ENCODE measurements around the gene ACTL10. TPM values are rescaled to one million over a fixed set of nuclear protein-coding genes. Genes with fewer than 3 reads are reported as not detected.
A peak's percentile ranks its signal among the peaks of the same experiment; 100 is the strongest.

ACTL10 gene
- 1 to 10 TPM in 3 of 4 donors, under 1 TPM in 1; 0.89 to 5.4 (median 2.0) TPM for polyA plus RNA-seq
- long read RNA-seq, donor 1, partial matches to known transcripts: 0 of 2 reads
- long read RNA-seq, donor 1, other reads (novel, unspliced or antisense): 0 of 2 reads
- long read RNA-seq, donor 2: 0 reads
- long read RNA-seq, donor 3, partial matches to known transcripts: 0 of 3 reads
- long read RNA-seq, donor 3, other reads (novel, unspliced or antisense): 0 of 3 reads
- long read RNA-seq, donor 4: 0 reads
- long read RNA-seq, donor 5, partial matches to known transcripts: 0 of 2 reads
- long read RNA-seq, donor 5, other reads (novel, unspliced or antisense): 0 of 2 reads
- long read RNA-seq, donor 6, partial matches to known transcripts: 0 of 1 reads
- long read RNA-seq, donor 6, other reads (novel, unspliced or antisense): 0 of 1 reads
- long read RNA-seq, donor 7: 0 reads
- long read RNA-seq, donor 8: 0 reads
- long read RNA-seq, donor 9: 0 reads
- long read RNA-seq, donor 10, partial matches to known transcripts: 0 of 1 reads
- long read RNA-seq, donor 10, other reads (novel, unspliced or antisense): 0 of 1 reads

DNA sequence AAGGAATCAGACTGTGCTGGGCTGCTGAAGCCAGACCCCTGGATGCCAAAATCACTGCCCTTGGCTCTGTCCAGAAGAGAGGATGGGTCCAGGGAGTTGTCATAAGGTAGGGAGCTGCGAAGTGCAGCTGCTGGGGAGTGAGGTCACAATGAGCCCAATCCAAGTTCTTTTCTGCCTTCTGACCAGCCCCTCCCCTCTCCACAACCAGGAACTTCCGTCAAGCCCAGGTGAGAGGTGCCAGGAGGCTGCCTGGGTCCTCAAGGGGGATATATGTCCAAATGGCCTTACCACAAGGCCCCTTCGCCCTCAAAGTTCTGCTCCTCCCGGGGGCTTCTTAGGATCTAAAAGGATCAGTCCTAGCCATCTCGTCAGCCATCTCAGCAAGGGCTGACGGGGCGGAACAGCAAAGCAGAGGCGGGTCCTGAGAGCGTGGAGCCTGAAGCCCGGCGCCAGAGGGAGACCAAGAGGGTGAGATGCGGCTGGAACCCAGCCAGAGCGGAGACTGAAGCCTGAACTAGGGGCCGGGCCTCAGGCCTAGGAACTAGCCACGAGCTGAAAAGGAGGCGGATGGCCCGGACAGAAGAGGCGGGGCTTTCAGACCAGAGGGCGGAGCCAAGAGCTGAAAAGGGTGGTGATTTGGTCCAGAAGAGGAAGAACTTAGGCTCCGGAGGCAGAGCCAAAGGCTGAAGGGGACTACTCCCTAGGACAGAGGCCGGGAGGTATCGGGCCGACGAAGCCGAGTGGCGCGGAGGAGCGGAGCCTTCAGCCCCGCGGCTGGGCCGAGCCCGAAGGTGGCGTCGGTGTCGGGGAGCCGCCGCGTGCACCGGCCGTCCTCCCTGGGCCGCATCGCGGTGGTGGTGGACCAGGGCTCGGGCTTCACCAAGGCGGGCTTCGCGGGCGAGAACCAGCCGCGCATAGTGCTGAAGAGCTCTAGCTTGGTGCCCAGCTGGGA, at the start of gene ACTL10:
ACTL10 (plus strand) TSS at position 651 of the 952 bp plus-strand sequence. CDS start 555 bp downstream, outside the sequence.
- peak within 1 kb of the TSS; percentile 44 to 58 (median 52) for H3K4me3 ChIP-seq (ENCODE audit: low read depth in 1 of 3, low read length in 3 of 3)
- 3 to 6% (median 4%) methylated on average over 41 to 50 of the region's 50 CpGs for WGBS, 3 donors
- H3K27ac ChIP-seq (ENCODE audit: low read depth in 1 of 3, low read length in 2 of 3): peak within 1 kb of the TSS; percentile 68 to 97 (median 82)
- peaks cover 0 to 36% (median 5%) of the 10 kb centered on the region in 3 donors for H3K36me3 ChIP-seq (ENCODE audit: control insufficient read depth in 3 of 3, insufficient read depth in 2 of 3, low read depth in 1 of 3, low read length in 3 of 3)
- DNase-seq (peak; percentile 98), FAIRE-seq (no peak)
- no peaks in the 10 kb centered on the region for H3K27me3 ChIP-seq (ENCODE audit: control insufficient read depth in 3 of 3, insufficient read depth in 3 of 3, low read length in 3 of 3)
- no peaks in the 10 kb centered on the region for H3K9me3 ChIP-seq (ENCODE audit: control insufficient read depth in 2 of 2, insufficient read depth in 1 of 2, low read depth in 1 of 2, low read length in 1 of 2)
- peaks cover 0 to 31% (median 5%) of the 10 kb centered on the region in 3 donors for H3K4me1 ChIP-seq (ENCODE audit: control insufficient read depth in 3 of 3, insufficient read depth in 2 of 3, low read depth in 1 of 3, low read length in 2 of 3)

DNA sequence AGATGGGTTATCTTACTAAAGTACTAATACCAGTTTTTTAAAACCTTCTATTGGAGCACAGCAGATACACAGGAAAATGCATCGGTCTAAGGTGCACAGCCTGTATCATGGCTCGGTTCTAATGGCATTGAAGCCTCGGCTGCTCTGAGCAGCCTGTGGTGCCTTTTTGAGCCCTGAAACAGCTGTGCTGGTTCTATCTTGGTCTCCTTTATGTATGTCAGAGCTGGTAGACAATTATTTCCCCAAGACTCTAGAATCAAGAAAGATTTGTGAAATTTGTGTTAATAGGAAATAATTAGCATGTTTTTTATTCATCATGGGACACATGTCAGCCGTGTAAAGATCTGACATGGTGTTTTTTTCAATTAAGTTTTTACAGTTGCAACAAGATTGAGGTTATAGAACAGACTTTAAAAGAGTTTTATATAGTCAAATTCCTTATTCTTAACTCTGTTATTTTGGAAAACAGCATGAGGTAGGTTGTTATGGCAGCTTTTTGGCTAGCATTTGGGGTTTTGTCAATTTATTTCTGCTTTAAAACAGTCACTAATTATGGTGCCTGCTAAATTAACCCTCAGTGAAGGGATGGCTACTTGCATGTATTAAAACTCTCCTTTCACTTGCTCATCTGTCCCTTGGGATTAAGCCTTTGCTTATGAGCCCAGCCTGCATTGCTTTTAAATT, 44.9 kb upstream of the ACTL10 start:
- Histone ChIP-seq H3K36me3 (ENCODE audit: control insufficient read depth in 3 of 3, insufficient read depth in 2 of 3, low read depth in 1 of 3, low read length in 3 of 3) (peaks cover 2 to 47% (median 15%) of the 10 kb centered on the region in 3 donors), H3K27ac (ENCODE audit: low read depth in 1 of 3, low read length in 2 of 3) (no peak overlapping the region), H3K27me3 (ENCODE audit: control insufficient read depth in 3 of 3, insufficient read depth in 3 of 3, low read length in 3 of 3) (no peaks in the 10 kb centered on the region), H3K9me3 (ENCODE audit: control insufficient read depth in 2 of 2, insufficient read depth in 1 of 2, low read depth in 1 of 2, low read length in 1 of 2) (no peaks in the 10 kb centered on the region), H3K4me1 (ENCODE audit: control insufficient read depth in 3 of 3, insufficient read depth in 2 of 3, low read depth in 1 of 3, low read length in 2 of 3) (no peaks in the 10 kb centered on the region), H3K4me3 (ENCODE audit: low read depth in 1 of 3, low read length in 3 of 3) (no peak overlapping the region)
- WGBS, 3 donors: 91 to 94% (median 93%) methylated on average over 4 of the region's 4 CpGs
- FAIRE-seq (no peak), DNase-seq (no peak)

DNA sequence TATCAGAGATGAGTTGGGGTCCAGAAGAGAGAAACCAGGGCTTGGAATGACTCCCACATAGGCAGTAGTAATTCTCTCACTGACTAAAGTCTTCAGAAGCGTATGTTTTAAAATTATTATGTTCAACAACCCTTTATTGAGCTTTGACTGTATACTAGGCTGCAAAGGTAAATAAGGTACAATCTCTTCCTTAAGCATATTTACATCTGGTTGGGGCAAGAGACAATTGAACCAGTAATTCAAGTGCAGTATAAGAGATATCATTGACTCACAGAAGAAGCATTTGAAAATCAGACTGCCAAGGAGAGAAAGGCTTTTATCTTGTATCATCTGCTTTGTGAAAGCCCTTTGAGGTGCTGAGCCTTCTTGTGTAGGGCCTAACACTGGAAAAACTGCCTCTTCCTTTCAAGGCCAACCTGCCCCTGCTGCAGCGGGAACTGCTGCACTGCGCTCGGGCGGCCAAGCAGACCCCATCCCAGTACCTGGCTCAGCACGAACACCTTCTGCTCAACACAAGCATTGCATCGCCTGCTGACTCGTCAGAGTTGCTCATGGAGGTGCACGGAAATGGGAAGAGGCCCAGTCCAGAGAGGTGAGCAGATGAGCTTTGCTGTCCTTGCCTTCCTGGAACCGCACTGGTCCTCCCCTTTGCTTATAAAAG, 43.9 kb upstream of the ACTL10 start:
- Histone ChIP-seq H3K4me3 (ENCODE audit: low read depth in 1 of 3, low read length in 3 of 3) (no peak overlapping the region), H3K9me3 (ENCODE audit: control insufficient read depth in 2 of 2, insufficient read depth in 1 of 2, low read depth in 1 of 2, low read length in 1 of 2) (no peaks in the 10 kb centered on the region), H3K27ac (ENCODE audit: low read depth in 1 of 3, low read length in 2 of 3) (no peak overlapping the region), H3K27me3 (ENCODE audit: control insufficient read depth in 3 of 3, insufficient read depth in 3 of 3, low read length in 3 of 3) (no peaks in the 10 kb centered on the region), H3K36me3 (ENCODE audit: control insufficient read depth in 3 of 3, insufficient read depth in 2 of 3, low read depth in 1 of 3, low read length in 3 of 3) (peaks cover 2 to 52% (median 15%) of the 10 kb centered on the region in 3 donors), H3K4me1 (ENCODE audit: control insufficient read depth in 3 of 3, insufficient read depth in 2 of 3, low read depth in 1 of 3, low read length in 2 of 3) (no peaks in the 10 kb centered on the region)
- no peak for FAIRE-seq
- WGBS, 3 donors: 96 to 97% (median 97%) methylated on average over 10 of the region's 10 CpGs
- no peak for DNase-seq

DNA sequence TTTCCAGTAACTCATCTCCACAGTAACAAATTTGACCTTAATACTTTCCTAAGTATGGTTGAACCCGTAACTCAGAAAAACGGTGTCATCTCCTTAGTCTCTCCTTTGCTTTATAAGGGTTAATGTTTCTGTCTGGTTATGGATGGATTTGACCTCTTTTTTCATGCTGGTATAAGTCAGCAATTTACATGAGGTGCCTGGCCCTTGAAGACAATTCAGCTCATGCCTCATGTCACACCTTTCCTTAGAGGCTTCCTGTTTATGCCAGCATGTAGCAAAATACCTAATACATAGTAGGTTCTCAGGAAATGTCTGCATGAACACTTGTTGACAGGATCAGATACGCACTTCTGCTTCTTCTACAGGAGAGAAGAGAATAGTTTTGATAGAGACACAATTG, 42.3 kb upstream of the ACTL10 start:
- no peak for DNase-seq
- WGBS, 3 donors: 86 to 94% (median 88%) methylated on average over 3 of the region's 3 CpGs
- Histone ChIP-seq H3K27me3 (ENCODE audit: control insufficient read depth in 3 of 3, insufficient read depth in 3 of 3, low read length in 3 of 3) (no peaks in the 10 kb centered on the region), H3K4me3 (ENCODE audit: low read depth in 1 of 3, low read length in 3 of 3) (no peak overlapping the region), H3K27ac (ENCODE audit: low read depth in 1 of 3, low read length in 2 of 3) (no peak overlapping the region), H3K9me3 (ENCODE audit: control insufficient read depth in 2 of 2, insufficient read depth in 1 of 2, low read depth in 1 of 2, low read length in 1 of 2) (no peaks in the 10 kb centered on the region), H3K36me3 (ENCODE audit: control insufficient read depth in 3 of 3, insufficient read depth in 2 of 3, low read depth in 1 of 3, low read length in 3 of 3) (peaks cover 2 to 52% (median 11%) of the 10 kb centered on the region in 3 donors), H3K4me1 (ENCODE audit: control insufficient read depth in 3 of 3, insufficient read depth in 2 of 3, low read depth in 1 of 3, low read length in 2 of 3) (no peaks in the 10 kb centered on the region)
- no peak for FAIRE-seq

DNA sequence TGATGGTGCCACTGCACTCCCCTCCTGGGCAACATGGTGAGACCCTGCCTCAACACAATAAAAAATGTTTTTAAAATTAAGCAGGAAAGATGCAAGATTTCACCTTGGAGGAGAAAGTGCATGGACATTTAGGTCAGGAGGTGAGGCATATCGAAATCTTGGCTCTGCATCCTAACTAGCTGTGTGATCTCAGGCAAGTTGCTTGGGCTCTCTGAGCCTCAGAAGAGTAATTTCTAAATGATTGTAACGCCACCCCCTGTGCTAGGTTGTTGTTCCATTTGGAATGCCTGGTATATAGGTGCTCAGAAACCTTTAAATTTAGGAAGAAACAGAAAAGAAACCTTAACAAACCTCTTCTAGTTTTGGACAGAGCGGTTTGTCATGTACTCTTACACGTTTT, 40.6 kb upstream of the ACTL10 start:
- FAIRE-seq (no peak), DNase-seq (no peak)
- Histone ChIP-seq H3K4me3 (ENCODE audit: low read depth in 1 of 3, low read length in 3 of 3) (no peak overlapping the region), H3K4me1 (ENCODE audit: control insufficient read depth in 3 of 3, insufficient read depth in 2 of 3, low read depth in 1 of 3, low read length in 2 of 3) (no peaks in the 10 kb centered on the region), H3K36me3 (ENCODE audit: control insufficient read depth in 3 of 3, insufficient read depth in 2 of 3, low read depth in 1 of 3, low read length in 3 of 3) (peaks cover 2 to 61% (median 20%) of the 10 kb centered on the region in 3 donors), H3K27ac (ENCODE audit: low read depth in 1 of 3, low read length in 2 of 3) (no peak overlapping the region), H3K27me3 (ENCODE audit: control insufficient read depth in 3 of 3, insufficient read depth in 3 of 3, low read length in 3 of 3) (no peaks in the 10 kb centered on the region), H3K9me3 (ENCODE audit: control insufficient read depth in 2 of 2, insufficient read depth in 1 of 2, low read depth in 1 of 2, low read length in 1 of 2) (no peaks in the 10 kb centered on the region)
- WGBS, 3 donors: 95 to 97% (median 96%) methylated on average over 4 of the region's 4 CpGs

DNA sequence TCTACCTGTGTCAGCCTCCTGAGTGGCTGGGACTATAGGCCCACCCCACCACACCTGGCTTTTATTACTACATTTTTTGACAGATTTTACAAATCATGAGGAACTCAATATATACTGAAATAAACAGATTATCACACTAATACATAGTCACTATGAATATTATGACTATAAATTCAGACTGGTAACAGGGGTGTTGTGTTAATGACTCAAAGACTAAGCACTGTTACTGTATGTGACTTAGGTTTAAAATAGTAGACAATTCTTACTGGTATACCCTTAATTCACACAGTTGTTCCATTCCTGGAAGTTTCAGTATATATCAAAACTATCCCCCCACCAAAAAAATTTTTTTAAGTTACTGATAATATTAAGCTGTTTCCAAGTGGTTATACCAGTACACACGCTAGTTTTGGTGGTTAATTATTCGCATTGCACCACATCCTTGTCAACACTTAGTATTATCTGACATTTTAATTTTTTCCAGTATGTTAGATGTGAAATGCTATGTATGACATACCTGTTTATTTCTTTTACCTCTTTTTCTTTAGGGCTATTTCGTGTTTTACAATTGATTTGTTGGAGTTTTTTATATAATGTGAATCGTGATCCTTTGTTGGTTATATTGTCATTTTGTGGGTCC, 39.0 kb upstream of the ACTL10 start:
- FAIRE-seq (no peak), DNase-seq (no peak)
- H3K27me3 ChIP-seq (ENCODE audit: control insufficient read depth in 3 of 3, insufficient read depth in 3 of 3, low read length in 3 of 3): no peaks in the 10 kb centered on the region
- WGBS, 3 donors: 98 to 99% (median 98%) methylated on average over 4 of the region's 4 CpGs
- H3K27ac ChIP-seq (ENCODE audit: low read depth in 1 of 3, low read length in 2 of 3): no peak overlapping the region
- no peaks in the 10 kb centered on the region for H3K9me3 ChIP-seq (ENCODE audit: control insufficient read depth in 2 of 2, insufficient read depth in 1 of 2, low read depth in 1 of 2, low read length in 1 of 2)
- H3K36me3 ChIP-seq (ENCODE audit: control insufficient read depth in 3 of 3, insufficient read depth in 2 of 3, low read depth in 1 of 3, low read length in 3 of 3): peaks cover 3 to 65% (median 19%) of the 10 kb centered on the region in 3 donors
- no peaks in the 10 kb centered on the region for H3K4me1 ChIP-seq (ENCODE audit: control insufficient read depth in 3 of 3, insufficient read depth in 2 of 3, low read depth in 1 of 3, low read length in 2 of 3)
- H3K4me3 ChIP-seq (ENCODE audit: low read depth in 1 of 3, low read length in 3 of 3): no peak overlapping the region

DNA sequence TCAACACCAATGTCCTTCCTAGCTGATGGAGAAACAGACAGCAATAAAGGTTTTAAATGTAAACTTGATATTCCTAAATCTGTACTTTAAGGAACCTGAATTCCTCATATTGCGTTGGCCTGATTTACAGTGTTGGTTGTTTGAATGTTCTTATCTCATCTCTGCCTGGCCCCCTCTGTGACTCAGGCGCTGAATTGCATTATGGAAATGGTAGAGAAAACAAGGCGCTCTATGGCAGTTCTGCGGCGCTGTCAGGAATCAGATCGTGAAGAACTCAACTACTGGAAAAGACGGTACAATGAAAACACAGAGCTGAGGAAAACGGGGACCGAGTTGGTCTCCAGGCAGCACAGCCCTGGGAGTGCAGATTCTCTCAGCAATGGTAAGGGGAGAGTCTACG, 37.2 kb upstream of the ACTL10 start:
- FAIRE-seq: no peak
- Histone ChIP-seq H3K4me1 (ENCODE audit: control insufficient read depth in 3 of 3, insufficient read depth in 2 of 3, low read depth in 1 of 3, low read length in 2 of 3) (no peaks in the 10 kb centered on the region), H3K27ac (ENCODE audit: low read depth in 1 of 3, low read length in 2 of 3) (no peak overlapping the region), H3K9me3 (ENCODE audit: control insufficient read depth in 2 of 2, insufficient read depth in 1 of 2, low read depth in 1 of 2, low read length in 1 of 2) (no peaks in the 10 kb centered on the region), H3K36me3 (ENCODE audit: control insufficient read depth in 3 of 3, insufficient read depth in 2 of 3, low read depth in 1 of 3, low read length in 3 of 3) (peaks cover 4 to 69% (median 16%) of the 10 kb centered on the region in 3 donors), H3K4me3 (ENCODE audit: low read depth in 1 of 3, low read length in 3 of 3) (no peak overlapping the region), H3K27me3 (ENCODE audit: control insufficient read depth in 3 of 3, insufficient read depth in 3 of 3, low read length in 3 of 3) (no peaks in the 10 kb centered on the region)
- no peak for DNase-seq
- whole genome bisulfite sequencing, 3 donors: 96 to 97% (median 97%) methylated on average over 10 of the region's 10 CpGs
